Hematopoietic multipotent progenitor cell treated with erythropoietin and hydrocortisone succinate and interleukin-3 and kit ligand, for 17 days (in vitro differentiated cells): ENCODE measurements around the gene PLP2.
A peak's percentile ranks its signal among the peaks of the same experiment; 100 is the strongest.

Experiments used
- DNase-seq: peaks from one replicate; pipeline ENCODE4 v3.0.0-alpha.2; 2015; ENCODE audit warnings: low spot score

The PLP2 gene

DNA sequence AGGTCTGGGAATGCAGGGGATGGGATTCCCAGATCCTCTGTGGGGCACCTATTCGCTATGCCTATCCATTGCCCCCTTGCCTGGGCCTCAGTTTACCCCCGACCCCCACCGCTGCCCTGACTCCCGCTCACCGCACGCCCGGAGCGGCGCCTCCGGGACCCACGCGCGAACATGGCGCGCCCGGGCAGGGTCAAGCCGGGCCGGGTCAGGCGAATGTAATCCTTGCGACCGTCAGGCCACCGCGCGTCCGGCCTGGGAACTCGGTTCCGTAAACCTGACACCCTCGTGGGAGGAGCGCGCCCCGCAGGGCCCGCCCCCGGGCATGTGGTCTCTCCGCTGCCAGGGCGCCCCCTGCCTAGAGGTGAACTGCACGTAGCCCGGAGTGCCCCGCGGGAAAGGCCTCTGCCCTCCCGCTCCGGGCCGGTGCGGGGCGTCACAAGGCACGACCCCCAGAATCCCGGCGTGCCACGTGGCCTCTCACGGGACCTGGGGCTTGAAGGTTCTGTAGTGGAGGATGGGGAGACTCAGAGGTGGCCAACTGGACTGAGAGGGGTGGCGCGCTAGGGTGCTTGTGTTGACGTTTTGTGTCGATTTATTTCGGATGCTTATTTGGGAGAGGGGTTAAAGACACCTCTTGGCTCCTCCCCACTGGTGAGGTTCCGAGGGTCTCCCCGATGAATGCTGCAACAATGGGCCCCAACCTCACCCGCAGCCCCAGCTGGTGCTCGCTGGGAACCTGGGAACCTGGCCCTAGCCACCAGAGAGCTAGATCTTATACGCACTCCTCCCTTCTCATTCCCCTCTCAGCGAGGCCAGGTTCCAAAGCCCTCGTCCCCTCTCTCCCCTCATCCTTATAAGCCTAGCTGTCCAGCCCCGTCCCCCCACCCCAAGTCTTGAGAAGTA lies 14.7 kb downstream of the PLP2 start, which contains the start of gene PRICKLE3:
TSS of gene PRICKLE3 (minus strand) at position 249 of the 903 bp plus-strand sequence. CDS start at position 173, 76 bp downstream.
- DNase-seq: peak; percentile 44

GRCh38 chrX:49187028-49187394 lies 15.3 kb downstream of the PLP2 start:
- no peak for DNase-seq

DNA sequence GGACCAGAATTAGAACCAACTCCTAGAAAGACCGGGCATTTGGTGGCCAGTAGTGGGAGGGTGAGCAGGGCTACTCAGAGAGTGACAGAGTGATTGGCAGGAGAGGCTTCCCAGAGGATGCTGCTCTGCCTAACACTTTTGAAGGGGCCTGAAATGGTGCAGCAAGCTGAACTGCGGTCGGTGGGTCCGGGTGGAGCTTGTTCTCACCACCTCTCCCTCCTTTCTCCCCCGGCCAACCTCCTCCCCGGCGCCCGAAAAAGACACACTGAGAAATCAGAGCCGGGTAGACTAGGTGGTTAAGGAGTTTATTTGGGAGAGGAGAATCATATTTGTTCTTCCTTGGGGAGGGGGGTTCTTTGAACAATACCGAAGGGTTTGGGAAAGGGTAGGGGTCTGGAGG lies 15.8 kb downstream of the PLP2 start:
- no peak for DNase-seq

DNA sequence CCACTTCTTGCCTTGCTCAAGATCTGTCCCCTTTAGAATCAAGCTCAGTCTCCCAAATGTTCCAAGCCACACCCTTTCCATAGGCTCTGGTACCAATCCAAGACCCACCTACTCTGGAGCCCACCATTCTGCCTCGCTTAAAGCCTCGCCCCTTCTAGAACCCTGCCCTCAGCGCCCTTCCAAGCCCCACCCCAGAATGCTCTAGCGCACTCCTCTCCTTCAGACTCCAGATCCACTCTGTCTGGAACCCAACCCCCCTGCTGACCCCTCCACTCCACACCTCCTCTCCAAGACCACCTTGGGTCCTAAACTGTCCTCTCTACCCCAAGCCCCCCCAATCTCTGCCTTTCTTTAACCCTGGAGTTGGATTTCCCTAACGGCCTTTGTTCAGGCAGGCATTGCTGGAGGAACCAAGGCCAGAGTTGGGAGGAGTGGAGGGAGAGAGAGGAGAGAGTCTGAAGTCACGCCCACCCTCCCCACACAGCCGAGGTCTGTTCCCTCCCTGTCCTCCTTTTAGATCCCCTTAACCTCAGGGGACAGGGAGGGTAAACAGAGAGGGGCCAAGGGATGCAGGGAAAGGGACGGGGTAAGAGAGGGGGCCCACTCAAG lies 16.9 kb downstream of the PLP2 start:
- DNase-seq: no peak

DNA sequence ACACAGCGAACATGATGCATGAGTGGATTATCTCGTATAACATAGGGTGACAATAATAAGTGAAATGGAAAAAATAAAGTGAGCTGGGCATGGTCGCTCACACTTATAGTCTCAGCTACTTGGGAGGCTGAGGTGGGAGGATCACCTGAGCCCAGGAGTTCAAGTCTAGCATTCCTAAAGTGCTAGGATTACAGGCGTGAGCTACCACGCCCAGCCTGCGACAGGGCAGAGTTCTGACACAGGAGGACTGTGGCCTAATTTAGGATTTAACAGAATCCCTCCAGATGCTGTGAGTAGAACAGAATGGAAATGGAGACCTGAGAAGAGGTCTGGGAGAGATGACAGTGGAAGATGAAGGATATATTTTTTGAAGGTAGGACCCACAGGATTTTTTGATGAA lies 17.9 kb downstream of the PLP2 start:
- DNase-seq: no peak

DNA sequence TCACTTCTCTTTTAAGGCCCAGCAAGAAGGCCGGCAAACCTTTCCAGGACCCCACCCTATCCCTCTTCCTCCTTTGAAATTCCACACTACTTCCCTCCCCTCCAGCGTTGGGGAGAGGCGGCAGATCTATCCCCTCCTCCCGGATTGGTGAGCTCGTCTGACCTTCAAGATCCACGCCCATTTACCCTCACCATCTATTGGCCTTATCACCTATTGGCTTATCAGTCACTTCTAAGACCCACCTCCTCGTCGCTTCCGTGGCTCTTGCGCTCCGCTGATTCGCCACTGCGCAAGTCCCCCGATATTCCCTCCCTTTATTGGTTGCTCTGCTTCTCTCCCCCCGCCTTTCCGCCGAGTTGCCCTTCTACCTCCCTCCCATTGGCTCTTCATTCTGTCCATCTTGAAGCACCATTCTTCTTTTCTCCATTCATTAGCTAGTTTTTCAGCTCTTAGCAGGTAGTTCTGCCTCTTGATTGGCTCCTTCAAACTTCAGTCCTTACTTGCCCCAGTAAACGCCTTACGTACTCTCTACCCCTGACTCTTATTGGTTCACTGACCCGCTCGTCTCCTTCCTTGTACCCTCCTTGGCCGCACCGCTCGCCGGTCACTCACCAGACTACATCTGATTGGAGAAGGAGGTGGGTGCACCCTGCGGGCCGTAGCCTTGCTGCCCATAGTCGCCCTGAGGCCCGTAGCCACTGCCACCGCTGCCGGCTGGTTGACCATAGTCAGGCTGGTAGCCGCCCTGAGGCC lies 19.3 kb downstream of the PLP2 start:
- DNase-seq: peak; percentile 91

DNA sequence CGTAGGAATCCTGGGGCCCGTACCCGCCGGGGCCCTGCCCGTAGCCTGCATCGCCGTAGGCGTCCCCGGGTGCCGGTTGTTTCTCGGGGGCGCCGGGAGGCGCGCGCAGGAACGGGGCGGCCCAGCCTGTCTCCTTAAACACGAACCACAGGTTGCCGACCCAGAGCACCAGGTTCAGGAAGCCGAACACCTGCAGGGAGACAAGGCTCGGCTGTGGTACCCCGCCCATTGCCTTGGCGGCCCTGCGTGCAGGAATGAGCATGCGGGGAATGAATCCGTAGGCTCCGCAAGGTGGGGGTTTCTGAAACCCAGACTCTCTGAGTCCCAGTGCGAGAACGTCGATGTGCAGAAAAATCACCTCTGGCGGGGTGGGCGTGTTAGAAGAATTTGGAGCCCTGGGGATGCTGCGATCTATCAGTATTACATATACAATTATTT lies 19.9 kb downstream of the PLP2 start:
- DNase-seq: no peak

DNA sequence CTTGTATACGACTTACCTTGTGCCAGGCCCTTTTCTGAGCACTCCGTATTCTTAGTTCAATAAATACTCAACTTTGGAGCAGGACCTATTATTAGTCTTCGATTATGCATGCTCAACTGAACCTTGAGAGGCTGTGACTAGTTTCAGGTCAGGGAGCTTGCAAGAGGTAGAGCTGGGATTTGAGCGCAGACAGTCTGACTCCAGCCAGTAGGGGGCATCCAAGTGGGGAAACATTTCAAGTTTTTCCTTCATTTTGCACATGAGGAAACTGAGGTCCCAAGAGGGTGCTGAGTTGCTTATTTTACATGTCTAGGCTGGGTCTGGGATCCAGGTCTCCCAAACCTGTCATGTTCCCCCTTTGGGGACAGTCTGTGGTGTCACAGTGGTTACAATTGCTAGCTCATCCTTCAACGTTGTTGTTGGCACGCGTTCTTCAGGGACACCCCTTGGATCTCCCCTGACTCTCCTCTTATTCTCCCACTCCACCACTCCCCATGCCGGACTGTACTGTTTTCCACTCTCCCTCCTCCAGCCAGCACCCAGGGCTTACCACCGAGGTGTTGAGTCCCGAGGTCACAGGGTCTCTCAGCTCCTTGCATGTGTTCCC lies 21.1 kb downstream of the PLP2 start:
- DNase-seq: peak; percentile 24

DNA sequence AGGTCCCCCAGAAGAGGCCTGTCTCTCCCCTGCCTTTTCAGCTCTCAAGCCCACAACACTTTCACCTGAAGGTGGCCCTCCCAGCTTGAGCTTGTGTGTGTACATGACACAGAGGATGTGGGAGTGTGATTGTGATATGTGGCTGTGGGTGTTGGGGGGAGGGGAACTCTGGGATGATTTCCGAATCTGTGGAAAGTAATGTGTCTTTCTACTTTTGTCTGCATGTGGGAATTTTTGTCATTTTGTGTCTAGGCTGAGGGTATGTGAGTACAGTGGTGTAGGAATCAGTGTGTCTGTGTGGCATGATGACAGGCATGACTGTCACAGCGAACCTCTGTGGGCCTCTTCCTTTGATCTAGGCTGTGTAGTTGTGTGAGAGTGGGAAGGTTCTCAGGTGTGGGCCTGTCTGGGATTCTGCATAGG lies 21.9 kb downstream of the PLP2 start:
- no peak for DNase-seq

DNA sequence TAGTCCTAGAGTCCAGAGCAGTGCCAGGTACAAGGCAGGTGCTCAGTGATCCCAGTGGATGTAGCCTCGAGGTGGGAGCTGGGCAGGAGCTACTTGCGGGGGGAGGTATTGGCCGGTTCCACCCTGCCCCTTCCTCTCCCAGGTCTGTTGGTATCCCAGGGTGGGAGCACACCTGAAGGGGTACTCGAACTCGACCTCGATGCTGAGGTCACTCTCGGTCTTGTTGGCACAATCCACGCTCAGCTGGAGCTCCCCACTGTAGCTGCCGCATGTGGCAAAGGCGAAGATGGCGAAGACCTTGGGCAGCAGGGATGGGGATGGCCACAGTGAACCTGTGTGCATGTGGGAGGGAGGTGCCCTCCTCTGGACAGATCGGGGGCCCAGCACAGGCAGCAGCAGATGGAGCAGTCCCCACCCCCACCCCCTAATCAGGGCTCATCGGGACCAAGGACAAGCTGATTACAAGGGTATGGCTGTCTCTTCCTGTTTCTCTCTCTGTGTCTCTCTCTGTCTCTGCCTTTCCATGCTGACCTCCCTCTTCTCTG lies 25.9 kb downstream of the PLP2 start:
- DNase-seq: no peak

DNA sequence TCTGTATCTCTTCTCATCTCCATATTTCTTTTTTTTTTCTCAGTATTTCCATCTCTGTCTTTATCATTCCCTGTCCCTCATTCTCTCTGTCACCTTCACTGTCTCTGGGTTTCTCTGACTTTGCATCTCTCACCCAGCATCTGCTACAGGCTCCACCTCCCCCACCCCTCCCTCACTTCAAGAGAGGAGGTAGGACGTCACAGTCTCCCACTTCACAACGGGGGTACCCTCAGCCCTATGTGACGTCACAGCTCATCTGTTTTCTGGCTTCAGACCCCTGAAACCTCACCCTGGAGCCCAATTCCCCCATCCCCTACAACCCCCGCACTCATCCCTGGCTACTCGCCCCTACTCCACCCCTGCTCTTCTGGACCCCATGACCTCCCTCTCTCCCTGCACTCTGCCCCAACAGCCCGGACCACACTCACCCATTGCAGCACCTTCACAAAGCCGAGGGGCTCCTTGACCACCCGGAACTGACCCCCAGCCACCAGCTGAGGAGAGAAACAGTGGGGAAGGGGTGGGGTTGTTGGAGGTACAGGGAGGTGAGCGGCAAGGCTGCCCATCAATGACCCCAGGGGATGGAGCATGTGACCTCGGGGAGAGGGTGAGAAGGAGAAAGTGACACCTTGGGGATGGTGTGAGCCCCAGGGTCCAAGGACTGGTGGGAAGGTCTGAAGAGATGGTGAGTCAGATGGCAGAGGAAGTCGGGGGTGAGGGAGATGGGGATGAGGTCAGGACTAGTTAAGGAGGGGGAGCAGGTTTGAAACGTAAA lies 27.0 kb downstream of the PLP2 start:
- DNase-seq: no peak

- no peak for DNase-seq
These were observed 27.6 kb downstream of the PLP2 start for GRCh38 chrX:49199315-49199595.

DNA sequence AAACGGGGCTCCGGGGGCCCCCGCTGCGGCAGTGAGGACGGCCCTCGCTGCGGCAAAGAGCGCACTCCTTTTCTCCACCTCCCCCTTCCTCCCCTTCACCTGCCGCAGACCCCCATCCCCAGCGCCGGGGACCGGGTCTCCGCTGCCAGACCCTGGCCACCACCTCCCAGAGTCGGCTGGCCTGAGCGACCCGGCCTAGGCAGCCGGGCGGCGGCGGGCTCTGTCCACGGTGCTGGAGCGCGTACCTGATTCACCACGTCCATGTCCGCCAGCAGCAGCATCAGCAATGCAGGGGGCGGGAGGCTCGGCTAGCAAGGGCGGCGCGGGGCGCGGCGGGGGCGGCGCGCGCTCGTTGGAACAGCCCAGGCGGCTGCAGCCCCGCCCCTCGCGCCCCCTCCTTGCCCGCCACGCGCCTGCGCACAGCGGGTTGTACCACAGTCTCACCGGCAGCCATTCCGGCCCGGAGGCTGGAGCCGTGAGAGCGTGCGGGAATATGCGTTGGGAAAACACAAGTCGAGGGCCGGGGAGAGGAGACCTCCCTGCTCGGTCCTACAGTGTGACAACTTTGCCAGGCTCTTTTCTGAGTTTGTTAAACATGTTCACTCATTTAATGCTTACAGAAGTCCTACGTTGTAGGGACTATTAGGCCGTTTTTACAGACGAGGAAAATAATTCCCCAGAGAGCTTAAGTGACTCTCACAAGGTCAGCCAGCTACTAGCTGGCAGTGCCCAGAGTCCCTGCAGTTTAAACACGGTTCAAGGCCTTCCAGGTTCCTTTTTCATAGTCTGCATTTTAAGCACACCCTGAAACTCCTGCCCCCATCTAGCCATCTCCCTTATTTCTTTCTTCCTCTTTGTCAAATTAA lies 28.4 kb downstream of the PLP2 start, which contains the start of gene SYP:
TSS of gene SYP (minus strand) at position 288 of the 866 bp plus-strand sequence. CDS start at position 281, 7 bp downstream.
- peak; percentile 64 for DNase-seq

GRCh38 chrX:49202022-49202421 lies 30.3 kb downstream of the PLP2 start:
- DNase-seq: no peak

GRCh38 chrX:49203536-49203935 lies 31.8 kb downstream of the PLP2 start:
- no peak for DNase-seq

GRCh38 chrX:49204017-49204416 lies 32.3 kb downstream of the PLP2 start:
- no peak for DNase-seq

- DNase-seq: no peak
These were observed 33.0 kb downstream of the PLP2 start for GRCh38 chrX:49204709-49205108.

GRCh38 chrX:49205443-49205842 lies 33.7 kb downstream of the PLP2 start:
- DNase-seq: no peak

GRCh38 chrX:49206543-49206942 lies 34.8 kb downstream of the PLP2 start:
- DNase-seq: no peak

DNA sequence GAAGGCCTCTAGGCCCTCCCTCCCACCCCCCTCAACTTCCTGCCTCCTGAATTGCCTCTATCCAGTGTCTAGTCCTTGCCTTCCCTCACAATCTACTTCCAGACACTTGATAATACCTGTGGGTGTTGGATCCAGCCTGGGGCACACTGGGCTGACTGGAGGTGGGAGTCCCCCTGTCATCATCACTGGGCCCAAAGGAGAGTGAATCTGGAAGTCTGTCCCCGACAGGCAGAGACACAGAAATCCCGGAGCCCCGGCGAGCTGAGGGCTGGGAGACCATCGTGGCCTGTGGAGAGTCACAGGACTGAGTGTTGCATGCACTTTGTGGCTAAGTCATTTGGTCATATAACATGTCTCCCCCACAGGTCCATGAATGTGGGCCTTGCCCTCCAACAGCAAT lies 36.7 kb downstream of the PLP2 start:
- DNase-seq: no peak
